ENCODE measurements around the gene SPRED3. TPM values are rescaled to one million over a fixed set of nuclear protein-coding genes. Genes with fewer than 3 reads are reported as not detected.
"Not testable (repeated sequence)": the region's sequence is repeated elsewhere in the genome, so short reads cannot be mapped to it uniquely, and the experiment has no call there.

SPRED3 gene, protein sequence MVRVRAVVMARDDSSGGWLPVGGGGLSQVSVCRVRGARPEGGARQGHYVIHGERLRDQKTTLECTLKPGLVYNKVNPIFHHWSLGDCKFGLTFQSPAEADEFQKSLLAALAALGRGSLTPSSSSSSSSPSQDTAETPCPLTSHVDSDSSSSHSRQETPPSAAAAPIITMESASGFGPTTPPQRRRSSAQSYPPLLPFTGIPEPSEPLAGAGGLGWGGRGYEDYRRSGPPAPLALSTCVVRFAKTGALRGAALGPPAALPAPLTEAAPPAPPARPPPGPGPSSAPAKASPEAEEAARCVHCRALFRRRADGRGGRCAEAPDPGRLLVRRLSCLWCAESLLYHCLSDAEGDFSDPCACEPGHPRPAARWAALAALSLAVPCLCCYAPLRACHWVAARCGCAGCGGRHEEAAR
- total RNA-seq = 3.9 TPM in 2 replicates

DNA sequence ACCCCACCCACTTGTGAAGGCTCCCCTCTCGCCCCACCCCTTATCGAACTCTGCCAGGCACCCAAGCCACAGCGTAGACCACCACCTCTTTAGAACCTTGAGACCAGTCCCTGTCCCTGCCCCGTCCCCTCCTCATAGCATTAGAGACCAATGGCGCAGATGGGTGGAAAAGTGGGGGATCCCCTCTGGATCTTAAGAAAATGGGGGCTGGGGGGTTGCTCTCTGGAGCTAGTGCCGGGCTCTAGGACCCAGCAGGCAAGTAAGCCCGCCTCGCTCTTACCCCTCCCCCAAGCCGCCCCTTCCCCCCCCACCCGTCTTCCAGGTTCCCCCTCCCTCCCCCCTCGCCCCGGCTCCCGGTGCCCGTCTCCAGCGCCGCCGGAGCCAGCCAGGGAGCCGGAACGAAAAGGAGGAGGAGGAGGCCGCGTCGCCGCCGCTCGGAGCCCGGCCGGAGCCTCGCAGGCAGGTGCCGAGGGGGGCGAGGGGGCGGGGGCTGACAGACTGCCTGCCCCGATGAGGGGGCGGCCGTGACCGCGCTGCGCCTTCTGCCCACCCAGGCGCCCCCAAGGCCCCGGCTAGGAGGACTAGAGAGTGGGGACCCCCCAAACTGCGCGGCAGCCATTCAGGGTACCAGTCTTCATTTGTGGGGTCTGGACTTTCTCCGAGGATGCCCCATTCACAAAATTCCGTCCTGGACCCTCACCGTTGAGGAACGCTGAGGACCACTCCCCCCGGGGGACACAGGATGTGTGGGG, at the start of gene SPRED3:
Gene SPRED3 (plus strand): TSS at position 349 of the 752 bp plus-strand sequence. CDS start 1,606 bp downstream, outside the sequence.
- DNase-seq (ENCODE audit: low read depth) = peak; percentile 77
- TF ChIP-seq, protein P1, sequence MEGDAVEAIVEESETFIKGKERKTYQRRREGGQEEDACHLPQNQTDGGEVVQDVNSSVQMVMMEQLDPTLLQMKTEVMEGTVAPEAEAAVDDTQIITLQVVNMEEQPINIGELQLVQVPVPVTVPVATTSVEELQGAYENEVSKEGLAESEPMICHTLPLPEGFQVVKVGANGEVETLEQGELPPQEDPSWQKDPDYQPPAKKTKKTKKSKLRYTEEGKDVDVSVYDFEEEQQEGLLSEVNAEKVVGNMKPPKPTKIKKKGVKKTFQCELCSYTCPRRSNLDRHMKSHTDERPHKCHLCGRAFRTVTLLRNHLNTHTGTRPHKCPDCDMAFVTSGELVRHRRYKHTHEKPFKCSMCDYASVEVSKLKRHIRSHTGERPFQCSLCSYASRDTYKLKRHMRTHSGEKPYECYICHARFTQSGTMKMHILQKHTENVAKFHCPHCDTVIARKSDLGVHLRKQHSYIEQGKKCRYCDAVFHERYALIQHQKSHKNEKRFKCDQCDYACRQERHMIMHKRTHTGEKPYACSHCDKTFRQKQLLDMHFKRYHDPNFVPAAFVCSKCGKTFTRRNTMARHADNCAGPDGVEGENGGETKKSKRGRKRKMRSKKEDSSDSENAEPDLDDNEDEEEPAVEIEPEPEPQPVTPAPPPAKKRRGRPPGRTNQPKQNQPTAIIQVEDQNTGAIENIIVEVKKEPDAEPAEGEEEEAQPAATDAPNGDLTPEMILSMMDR (IDR thresholded peaks at IDR 0.05; ENCODE audit: insufficient read depth, low read depth, low read length) = no peak
- peak within 1 kb of the TSS; percentile 85 for H3K4me3 ChIP-seq (ENCODE audit: low read depth, low read length)

DNA sequence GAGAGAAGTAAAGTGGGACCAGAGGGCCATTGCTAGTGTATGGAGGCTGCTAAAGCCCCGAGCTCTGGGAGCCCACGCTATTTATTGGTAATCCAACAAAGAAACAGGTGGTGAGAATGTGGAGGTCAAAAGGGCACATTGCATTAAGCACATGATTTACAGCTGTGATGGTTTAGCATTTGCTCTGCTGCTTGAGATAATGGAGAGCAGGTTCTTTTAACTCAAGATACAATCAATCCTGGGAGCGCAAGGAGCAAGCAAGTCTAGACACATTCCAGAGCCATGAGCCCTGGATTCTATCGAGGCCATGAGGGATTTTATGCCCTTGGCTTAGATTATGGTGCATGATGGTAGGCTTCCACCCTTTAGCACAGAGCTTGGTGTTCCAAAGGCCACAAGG, 49.5 kb upstream of the SPRED3 start:
- not testable (repeated sequence) for DNase-seq (ENCODE audit: low read depth)

DNA sequence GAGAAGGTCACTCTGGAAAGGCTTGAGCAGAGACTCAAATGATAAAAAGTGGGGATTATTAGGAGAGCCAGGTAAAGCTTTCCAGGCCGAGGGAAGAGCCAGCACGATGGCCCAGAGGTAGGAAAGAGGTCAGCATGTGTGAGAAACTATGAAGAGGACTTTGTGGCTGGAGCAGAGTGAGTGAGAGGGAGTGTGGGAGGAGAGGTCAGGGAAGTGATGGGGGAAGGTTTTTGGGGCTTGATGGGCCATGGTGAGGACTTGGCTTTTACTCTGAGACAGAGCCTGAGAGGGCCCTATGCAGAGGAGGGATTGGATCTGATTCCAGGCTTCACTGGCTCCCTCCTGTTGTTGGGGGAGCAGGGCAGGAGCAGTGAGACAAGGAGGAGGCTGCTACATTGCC, 47.6 kb upstream of the SPRED3 start:
- no peak for DNase-seq (ENCODE audit: low read depth)
- no peak overlapping the region for H3K4me3 ChIP-seq (ENCODE audit: low read depth, low read length)
- TF ChIP-seq, protein P1 (IDR thresholded peaks at IDR 0.05; ENCODE audit: insufficient read depth, low read depth, low read length) = no peak

More for the DNA sequence above, 49.5 kb upstream of the SPRED3 start:
- H3K4me3 ChIP-seq (ENCODE audit: low read depth, low read length) = not testable (repeated sequence)

DNA sequence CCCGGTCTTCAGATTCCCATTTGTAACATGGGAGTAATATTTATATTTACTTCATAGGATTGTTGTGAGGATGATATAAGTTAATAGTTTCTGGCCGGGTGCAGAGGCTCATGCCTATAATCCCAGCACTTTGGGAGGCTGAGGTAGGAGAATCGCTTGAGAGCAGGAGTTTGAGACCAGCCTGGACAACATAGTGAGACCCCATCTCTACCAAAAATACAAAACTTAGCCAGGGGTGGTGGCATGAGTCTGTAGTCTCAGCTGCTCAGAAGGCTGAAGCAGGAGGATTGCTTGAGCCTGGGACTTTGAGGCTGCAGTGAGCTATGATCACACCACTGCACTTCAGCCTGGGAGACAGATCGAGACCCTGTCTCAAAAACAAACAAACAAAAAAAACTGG, 41.7 kb upstream of the SPRED3 start:
- no peak overlapping the region for H3K4me3 ChIP-seq (ENCODE audit: low read depth, low read length)
- DNase-seq (ENCODE audit: low read depth) = no peak
- TF ChIP-seq, protein P1 (IDR thresholded peaks at IDR 0.05; ENCODE audit: insufficient read depth, low read depth, low read length) = no peak

DNA sequence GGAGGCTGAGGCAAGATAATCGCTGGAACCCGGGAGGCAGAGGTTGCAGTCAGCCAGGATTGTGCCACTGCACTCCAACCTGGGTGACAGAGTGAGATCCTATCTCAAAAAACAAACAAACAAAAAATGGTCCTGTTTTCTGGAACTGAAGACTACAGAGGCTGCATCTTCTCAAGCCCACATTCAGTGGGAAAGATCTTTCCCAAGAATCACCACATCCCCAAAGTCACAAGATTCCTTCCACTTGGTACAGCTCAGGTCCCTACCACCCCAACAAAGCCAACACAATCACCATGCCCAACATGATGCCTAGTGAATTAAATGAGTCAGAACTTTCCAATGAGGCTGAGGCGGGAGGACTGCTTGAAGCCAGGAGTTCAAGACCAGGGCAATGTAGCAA, 37.6 kb upstream of the SPRED3 start:
- H3K4me3 ChIP-seq (ENCODE audit: low read depth, low read length) = no peak overlapping the region
- TF ChIP-seq, protein P1 (IDR thresholded peaks at IDR 0.05; ENCODE audit: insufficient read depth, low read depth, low read length) = no peak
- no peak for DNase-seq (ENCODE audit: low read depth)

DNA sequence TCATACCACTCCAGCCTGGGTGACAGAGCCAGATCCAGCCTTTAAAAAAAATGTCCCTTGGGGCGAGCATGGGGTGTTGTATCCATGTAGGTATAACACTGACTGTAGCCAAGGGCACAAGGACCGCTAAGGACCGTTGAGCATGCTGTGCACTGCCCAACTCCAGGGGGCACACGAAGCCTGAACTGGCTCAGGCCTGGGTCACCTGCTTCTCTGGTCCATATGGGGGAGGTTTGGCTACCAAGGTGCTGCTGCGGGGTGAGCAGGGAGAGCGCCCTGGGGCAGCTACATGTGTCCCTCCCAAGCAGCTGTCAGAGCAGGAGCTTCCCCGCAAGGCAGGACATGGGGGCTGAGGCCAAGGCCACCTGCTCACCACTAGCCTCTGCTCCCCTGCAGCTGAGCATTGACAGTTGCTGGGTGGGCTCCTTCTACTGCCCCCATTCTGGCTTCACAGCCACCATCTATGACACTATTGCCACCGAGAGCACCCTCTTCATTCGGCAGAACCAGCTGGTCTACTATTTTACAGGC, 36.6 kb upstream of the SPRED3 start:
- TF ChIP-seq, protein P1 (IDR thresholded peaks at IDR 0.05; ENCODE audit: insufficient read depth, low read depth, low read length) = no peak
- H3K4me3 ChIP-seq (ENCODE audit: low read depth, low read length) = no peak overlapping the region
- DNase-seq (ENCODE audit: low read depth) = no peak

DNA sequence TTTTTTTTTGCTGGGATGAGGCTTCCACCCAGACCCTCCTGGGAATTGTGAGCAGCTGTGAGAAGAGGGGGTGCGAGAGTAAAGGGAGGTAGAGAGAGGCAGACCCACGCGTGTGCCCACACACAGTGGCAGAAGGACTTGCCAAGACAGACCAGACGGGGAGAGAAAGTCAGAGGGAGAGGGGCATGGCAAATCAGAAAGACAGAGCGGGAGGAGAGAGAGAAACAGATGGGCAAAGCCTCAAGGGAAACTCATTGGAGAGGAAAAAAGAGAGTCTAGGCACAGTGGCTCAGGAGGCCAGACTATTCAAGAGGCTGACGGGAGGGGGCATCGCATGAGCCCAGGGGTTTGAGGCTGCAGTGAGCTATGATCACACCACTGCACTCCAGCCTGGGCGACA, 35.9 kb upstream of the SPRED3 start:
- DNase-seq (ENCODE audit: low read depth) = no peak
- H3K4me3 ChIP-seq (ENCODE audit: low read depth, low read length) = no peak overlapping the region
- TF ChIP-seq, protein P1 (IDR thresholded peaks at IDR 0.05; ENCODE audit: insufficient read depth, low read depth, low read length) = no peak
